ENCODE results near the gene ERO1B. TPM values are rescaled to one million over a fixed set of nuclear protein-coding genes. Genes with fewer than 3 reads are reported as not detected.

ERO1B gene
- total and polyA plus RNA-seq, 2 of the 4 experiments (the other 2 are of a cell fraction): 0.54 to 0.60 TPM

DNA sequence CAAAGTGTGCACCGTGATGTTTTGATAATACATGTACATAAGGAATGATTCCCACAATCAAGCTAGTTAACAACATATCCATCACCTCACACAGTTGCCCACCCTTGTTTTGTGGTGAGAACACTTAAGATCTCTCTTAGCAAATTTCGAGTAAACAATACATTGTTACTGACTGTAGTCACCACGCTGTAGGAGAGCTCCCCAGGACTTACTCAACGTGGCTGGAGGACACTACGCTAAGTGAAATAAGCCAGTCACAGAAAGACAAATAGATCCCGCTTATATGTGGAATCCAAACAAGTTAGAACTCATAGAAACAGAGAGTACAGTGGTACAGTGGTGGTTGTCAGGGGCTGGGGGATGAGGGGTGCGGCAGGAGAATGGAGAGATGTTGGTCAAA, 114.6 kb downstream of the ERO1B start:
- Histone ChIP-seq H3K4ac (ENCODE audit: low read depth, low read length) (no peak overlapping the region), H2AK9ac (replicated peaks; ENCODE audit: low read depth, low read length, poor library complexity) (no peak overlapping the region), H4K20me1 (ENCODE audit: insufficient read depth, low read length) (no peaks in the 10 kb centered on the region), H3K18ac (ENCODE audit: low read depth, low read length) (no peak overlapping the region), H2BK20ac (ENCODE audit: low read depth, low read length) (no peak overlapping the region), H3K9me3 (ENCODE audit: control insufficient read depth, insufficient read depth, low read length) (no peaks in the 10 kb centered on the region), H2BK120ac (ENCODE audit: low read depth, low read length) (no peak overlapping the region), H3K27ac (ENCODE audit: insufficient read depth, low read length) (no peak overlapping the region), H3K56ac (ENCODE audit: extremely low read depth, insufficient read depth, low read length) (no peak overlapping the region), H3K36me3 (ENCODE audit: control insufficient read depth, insufficient read depth, low read length) (no peaks in the 10 kb centered on the region), H4K91ac (ENCODE audit: insufficient read depth, low read depth, low read length) (no peak overlapping the region), H3K9ac (ENCODE audit: low read depth, low read length) (no peak overlapping the region), H2AK5ac (ENCODE audit: low read depth, low read length) (no peak overlapping the region), H2AFZ (replicated peaks; ENCODE audit: low read length, poor library complexity) (no peak overlapping the region), H3K23ac (ENCODE audit: low read depth, low read length) (no peak overlapping the region), H3K27me3 (ENCODE audit: control insufficient read depth, insufficient read depth, low read length) (no peaks in the 10 kb centered on the region), H2BK15ac (ENCODE audit: low read depth, low read length) (no peak overlapping the region), H3K9me1 (ENCODE audit: insufficient read depth, low read length) (no peaks in the 10 kb centered on the region), H3K14ac (replicated peaks; ENCODE audit: low read depth, low read length) (no peak overlapping the region), H2BK5ac (ENCODE audit: low read depth, low read length, poor library complexity, severe bottlenecking) (no peak overlapping the region), H3K4me3 (ENCODE audit: insufficient read depth, low read depth, low read length) (no peak overlapping the region), H3K79me1 (ENCODE audit: low read depth in 1 of 2, low read length in 2 of 2) (peaks cover 0 to 3% of the 10 kb centered on the region in 2 experiments; a peak in 1 of 4 replicates), H3K4me1 (ENCODE audit: control insufficient read depth, insufficient read depth, low read length) (peaks cover 2% of the 10 kb centered on the region; the same call in 1 of the 2 replicates), H4K8ac (ENCODE audit: low read depth in 2 of 2, low read length in 2 of 2) (no peak overlapping the region), H4K5ac (ENCODE audit: low read depth, low read length) (no peak overlapping the region), H3K4me2 (ENCODE audit: low read depth, low read length) (no peak overlapping the region)
- intact Hi-C loops (cut with micrococcal nuclease): no loop called here
- BruUV-seq (replicated peaks): no TSS peak
- CTCF ChIA-PET: no interaction called here
- DNase-seq: no peak
- no peak for ATAC-seq (ENCODE audit: low read depth)
- TF ChIP-seq FOS (IDR thresholded peaks at IDR 0.05; ENCODE audit: low read depth, low read length) (no peak), RFX5 (IDR thresholded peaks at IDR 0.05; ENCODE audit: low read depth, low read length) (no peak), CHD1 (IDR thresholded peaks at IDR 0.05; ENCODE audit: low read depth, low read length) (no peak)
- in situ Hi-C loops (cut with MboI; ENCODE audit: low sequenced_read_pairs): no loop called here
- 94% methylated on average over 3 of the region's 7 CpGs; no CpG with 5 or more reads in 1 of the 2 experiments for whole genome bisulfite sequencing, 2 experiments (ENCODE audit: extremely low coverage in 2 of 2, insufficient read length in 1 of 2)
- POLR2A ChIA-PET (ENCODE audit: unreplicated experiment): no interaction called here
- dilution Hi-C loops (cut with HindIII; ENCODE audit: low sequenced_read_pairs, unreplicated experiment): no loop called here
